Right lobe of liver (tissue), 4 donors: ENCODE data around the gene MTHFD1.
A peak's percentile ranks its signal among the peaks of the same experiment; 100 is the strongest.

Source experiments
- POLR2A ChIP-seq: fragments of 450-650 bp; IDR thresholded peaks from one replicate; pipeline ENCODE4 v1.6.1; 2017; ENCODE audit warnings: antibody characterized with exemption, mild to moderate bottlenecking
- TF ChIP-seq, protein P1 (sequence below), 4 donors: fragments of 200-600 bp in 3 of 4; fragments of 450-650 bp in 1 of 4; IDR thresholded peaks; one replicate each; pipeline versions ENCODE4 v1.5.1 to v1.8.0; 2016 to 2022; ENCODE audit warnings: antibody characterized with exemption in 4 of 4, mild to moderate bottlenecking in 2 of 4
- donor health status: DM: no; HTN: no; CAD: no.
- donor health status: DM: no; HTN: no; CAD: no.
- donor health status: DM: no; HTN: yes; CAD: no.

DNA sequence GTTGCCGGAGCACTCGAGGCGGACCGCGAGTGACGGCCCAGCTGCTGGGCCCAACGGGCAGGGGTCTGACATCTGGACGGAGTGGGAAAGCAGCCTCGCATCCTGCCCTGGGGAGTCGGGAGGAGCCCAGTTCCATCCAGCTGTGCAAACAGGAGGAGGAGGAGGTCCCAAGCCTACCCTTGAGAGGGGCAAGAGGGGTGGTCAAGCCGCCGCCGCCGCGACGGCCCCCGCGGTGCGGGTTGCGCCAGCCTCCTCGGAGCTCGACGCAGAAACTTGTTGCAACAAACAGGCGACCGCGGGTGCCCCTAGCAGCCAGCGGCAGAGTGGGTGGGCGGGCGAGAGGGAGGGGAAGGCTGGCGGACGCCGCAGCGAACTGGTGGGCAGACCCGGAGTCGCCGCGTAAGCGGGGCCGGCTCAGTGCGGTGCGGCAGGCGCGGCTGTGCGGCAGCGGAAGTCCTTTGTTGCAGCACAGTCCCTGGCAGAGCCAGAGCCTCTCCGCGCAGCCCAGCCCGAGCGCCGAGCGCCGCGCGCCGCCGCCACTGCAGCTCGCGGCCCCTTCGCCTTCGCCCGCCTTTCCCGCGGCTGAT is 116.2 kb downstream of the MTHFD1 start, which contains the start of gene ZBTB1:
- TF ChIP-seq, protein P1, sequence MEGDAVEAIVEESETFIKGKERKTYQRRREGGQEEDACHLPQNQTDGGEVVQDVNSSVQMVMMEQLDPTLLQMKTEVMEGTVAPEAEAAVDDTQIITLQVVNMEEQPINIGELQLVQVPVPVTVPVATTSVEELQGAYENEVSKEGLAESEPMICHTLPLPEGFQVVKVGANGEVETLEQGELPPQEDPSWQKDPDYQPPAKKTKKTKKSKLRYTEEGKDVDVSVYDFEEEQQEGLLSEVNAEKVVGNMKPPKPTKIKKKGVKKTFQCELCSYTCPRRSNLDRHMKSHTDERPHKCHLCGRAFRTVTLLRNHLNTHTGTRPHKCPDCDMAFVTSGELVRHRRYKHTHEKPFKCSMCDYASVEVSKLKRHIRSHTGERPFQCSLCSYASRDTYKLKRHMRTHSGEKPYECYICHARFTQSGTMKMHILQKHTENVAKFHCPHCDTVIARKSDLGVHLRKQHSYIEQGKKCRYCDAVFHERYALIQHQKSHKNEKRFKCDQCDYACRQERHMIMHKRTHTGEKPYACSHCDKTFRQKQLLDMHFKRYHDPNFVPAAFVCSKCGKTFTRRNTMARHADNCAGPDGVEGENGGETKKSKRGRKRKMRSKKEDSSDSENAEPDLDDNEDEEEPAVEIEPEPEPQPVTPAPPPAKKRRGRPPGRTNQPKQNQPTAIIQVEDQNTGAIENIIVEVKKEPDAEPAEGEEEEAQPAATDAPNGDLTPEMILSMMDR (IDR thresholded peaks at IDR 0.05), result no peak
- peak; percentile 97 for TF ChIP-seq POLR2A
